T47D (cell line): ENCODE results near the gene UROC1.

Experiments
- DNase-seq, 2 experiments: peaks; one replicate each; pipeline versions ENCODE4 v3.0.0 to v3.0.0-alpha.2; 2011 to 2012; ENCODE audit warnings: low read depth in 1 of 2, low spot score in 1 of 2
- JUND ChIP-seq: IDR thresholded peaks from 2 replicates; pipeline ENCODE4 v1.6.1; 2012; ENCODE audit warnings: low read depth
- in situ Hi-C: cut with HindIII; loops from 2 replicates; pipeline ENCODE4 v1.10.0; 2016; ENCODE audit warnings: low sequenced_read_pairs, low pct_unique_long_range_greater_than_20kb

The UROC1 gene

DNA sequence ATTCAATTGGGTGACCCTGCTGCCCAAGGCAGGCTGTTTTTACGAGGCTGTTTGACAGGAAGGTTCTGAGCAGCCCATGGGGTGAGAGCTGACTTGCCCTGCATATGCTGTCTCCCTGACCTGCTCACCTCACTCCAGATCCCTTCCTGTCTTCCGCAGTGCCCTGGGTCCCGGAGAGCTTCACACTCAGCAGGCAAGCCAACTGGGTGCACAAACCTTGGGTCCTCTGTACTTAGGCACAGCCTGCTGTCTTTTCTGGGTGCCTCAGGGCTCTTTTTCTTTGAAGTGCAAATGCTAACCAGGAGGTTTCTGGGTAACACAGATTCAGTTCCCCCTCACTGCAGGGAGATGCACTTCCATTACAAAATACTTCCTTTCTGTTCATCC, 74.7 kb downstream of the UROC1 start:
- in situ Hi-C loops, result no loop called here
- no peak for TF ChIP-seq JUND
- no peak for DNase-seq

DNA sequence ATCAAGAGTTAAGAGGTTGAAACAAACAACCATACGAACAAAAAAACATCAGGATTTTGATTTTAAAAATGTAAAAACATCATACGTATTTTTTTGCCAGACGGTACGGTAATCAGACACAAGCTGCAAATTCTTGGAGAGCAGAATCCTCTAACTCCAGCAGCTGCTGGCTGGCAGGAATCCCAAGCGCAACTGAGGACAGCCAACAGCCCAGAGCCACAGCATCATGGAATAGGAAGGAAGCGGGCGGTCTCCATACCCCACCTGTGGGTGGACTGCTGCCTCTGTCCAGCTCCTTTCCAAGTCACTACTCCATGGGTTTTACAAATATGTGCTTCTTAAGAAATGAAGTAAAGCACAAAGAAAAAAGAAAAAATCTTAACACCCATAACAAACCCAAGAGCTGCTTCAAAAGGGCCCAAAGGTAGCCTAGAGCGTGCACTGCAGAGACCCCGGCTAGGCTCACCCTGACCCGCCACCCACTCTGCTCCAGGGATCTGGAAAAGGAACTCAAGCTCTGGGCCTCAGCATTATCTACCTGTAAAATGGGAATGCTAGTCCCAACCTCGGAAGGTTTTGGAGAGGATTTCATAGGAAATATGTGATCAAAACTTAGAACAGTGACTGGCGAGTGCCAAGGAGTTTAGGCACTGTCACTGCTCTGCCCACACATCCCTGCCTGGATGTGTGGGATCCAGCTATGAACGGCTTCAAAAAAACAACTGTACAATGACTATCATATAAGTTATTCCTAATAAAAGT, 75.3 kb downstream of the UROC1 start:
- DNase-seq, result no peak
- TF ChIP-seq JUND, result no peak
- in situ Hi-C loops, result no loop called here

DNA sequence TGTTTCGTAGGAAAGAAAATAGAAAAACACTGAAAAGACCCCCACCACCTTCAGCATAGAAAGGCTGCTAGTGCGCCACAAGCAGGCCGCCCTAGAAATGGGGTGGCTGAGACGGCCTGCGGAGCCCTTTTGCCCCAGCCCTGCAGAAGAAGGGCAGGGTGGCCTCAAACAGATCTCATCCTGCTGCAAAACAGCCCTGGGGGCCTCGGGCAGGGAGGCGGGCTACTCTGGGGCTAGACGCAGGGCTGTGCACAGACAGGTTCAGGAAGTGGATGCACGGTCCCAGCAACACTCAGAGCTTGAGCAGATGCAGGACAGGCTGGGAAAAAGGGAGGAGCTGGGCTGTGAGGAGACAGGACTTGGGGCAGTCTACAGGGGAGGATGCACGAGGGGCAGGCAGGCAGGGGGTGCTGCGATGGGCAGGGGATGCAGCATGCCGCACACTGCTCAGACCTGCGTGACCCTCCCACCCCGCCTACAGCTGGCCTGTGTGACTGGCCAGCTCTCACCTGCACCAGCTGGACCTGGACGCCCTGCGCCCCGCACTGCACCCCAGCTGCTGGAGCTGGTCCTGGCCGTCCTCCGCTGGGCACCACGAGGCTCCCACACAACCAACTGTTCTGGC, 76.2 kb downstream of the UROC1 start:
- no peak for DNase-seq
- in situ Hi-C loops, result no loop called here
- TF ChIP-seq JUND, result no peak

DNA sequence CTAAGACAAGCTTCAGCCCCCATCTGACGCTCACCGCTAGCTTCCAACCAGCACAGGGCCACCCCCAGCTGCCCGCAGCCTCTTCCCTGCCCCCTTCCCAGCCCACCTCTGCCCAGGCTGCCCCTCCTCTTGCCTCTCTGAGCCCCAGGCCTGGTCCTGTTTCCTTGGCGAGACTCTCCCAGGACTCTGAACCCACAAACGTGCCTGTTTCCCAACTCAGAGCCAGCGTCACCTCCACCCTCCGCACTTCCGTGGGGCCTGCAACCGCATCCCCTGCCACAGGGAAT, 76.9 kb downstream of the UROC1 start:
- no peak for TF ChIP-seq JUND
- no peak for DNase-seq
- in situ Hi-C loops, result no loop called here

DNA sequence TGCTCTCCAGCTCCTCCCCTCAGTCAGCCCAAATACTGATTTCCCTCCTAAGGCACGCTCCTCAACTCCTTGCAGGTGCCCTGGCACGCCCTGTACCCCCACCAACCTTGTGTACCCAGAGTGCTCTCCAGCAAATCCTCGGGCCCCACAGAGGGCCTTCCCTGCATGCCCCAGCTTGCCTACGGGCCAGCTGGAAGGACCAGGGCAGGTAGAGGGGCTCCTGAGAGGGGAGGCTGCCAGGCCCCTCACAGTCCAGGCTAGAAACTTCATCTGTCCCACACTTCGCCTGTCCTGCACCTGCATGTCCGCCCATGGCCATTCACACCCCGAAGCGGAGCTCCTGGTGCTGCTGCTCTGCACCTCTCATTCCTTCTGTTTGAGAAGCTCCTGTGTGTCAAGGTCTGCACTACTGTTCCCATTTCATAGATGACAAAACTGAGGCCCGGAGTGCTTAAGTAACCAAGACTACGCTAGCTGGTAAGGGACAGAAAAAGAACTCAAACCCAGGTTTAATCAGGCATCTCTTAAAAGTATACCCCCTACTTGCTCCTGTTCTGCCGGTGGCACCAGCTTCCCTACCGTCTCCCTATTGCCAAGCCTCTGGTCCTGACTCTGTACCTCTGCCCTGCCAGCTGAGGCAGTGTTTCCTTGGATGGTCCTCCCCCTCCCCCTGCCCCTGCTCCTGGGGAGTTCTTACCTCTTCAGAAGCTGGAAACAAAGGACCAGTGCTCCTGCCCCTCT, 77.4 kb downstream of the UROC1 start:
- TF ChIP-seq JUND, result no peak
- no peak for DNase-seq
- in situ Hi-C loops, result no loop called here

DNA sequence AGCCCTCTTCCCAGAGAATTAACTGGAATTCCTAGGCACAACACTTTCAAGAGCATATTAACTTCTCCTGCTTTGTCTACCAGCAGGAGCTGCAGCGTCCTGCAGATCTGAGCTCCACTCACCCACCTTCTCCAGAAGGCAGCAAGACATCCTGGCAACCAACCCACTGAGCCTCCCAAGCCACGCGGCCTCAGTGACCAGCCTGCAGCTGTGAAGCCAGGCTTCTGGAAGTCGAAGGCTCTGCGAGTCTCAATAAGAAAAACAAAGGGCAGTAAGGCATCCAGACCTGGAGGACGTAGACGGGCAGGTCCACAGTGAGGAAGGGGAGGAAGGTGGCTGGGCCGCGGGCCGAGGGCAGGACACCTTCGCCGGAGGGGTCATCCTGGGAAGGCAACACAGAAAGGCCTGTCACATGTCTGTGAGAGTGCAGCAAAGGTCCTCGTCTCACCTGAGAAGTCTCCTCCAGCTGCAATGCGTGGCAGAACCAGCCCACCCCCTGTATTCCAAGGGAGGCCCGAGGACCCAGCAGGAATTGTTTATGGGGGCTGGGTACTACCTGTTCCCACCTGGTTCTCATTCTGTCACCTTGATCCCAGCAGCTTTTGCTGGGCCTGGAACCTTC, 78.1 kb downstream of the UROC1 start:
- TF ChIP-seq JUND, result no peak
- no peak for DNase-seq
- in situ Hi-C loops, result no loop called here

DNA sequence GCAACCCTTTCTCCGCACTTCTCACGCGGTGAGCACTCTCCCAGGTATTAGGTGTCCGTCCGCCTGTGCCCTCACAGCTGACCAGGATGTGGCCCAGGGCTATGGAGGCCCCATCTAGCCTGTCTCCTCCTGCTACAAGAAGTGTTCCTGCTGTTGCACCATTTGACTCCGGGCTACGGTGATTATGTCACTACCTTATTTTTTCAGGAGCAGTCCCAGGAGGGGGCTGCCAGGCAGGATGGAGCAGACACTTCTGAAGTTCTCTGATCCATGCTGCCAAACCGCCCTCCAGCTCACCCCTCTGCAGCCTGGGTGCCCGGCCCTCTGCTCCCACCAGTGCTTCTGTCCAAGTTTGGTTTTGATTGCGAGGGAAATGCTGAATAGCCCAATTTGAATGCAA, 78.8 kb downstream of the UROC1 start:
- in situ Hi-C loops, result no loop called here
- no peak for TF ChIP-seq JUND
- DNase-seq, result no peak

DNA sequence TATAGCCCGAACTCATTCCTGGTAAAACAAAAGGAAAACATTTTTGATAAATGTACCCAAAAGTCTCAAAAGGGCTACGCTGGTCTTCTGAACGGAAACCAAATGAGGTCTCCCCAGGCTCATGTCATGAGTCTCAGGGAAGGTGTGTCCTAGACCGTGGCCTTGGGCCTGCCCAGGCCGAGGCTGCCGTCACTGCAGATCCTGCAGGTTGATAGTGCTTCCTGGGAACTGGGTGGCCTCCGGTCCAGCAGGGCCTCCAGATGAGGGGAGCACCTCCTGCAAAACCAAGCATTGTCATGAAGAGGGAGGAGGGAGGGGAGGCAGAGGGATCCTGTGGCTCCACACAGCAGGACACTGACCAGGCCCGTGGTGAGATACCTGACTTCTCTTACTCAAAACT, 79.4 kb downstream of the UROC1 start:
- DNase-seq, result no peak
- TF ChIP-seq JUND, result no peak
- in situ Hi-C loops, result no loop called here

DNA sequence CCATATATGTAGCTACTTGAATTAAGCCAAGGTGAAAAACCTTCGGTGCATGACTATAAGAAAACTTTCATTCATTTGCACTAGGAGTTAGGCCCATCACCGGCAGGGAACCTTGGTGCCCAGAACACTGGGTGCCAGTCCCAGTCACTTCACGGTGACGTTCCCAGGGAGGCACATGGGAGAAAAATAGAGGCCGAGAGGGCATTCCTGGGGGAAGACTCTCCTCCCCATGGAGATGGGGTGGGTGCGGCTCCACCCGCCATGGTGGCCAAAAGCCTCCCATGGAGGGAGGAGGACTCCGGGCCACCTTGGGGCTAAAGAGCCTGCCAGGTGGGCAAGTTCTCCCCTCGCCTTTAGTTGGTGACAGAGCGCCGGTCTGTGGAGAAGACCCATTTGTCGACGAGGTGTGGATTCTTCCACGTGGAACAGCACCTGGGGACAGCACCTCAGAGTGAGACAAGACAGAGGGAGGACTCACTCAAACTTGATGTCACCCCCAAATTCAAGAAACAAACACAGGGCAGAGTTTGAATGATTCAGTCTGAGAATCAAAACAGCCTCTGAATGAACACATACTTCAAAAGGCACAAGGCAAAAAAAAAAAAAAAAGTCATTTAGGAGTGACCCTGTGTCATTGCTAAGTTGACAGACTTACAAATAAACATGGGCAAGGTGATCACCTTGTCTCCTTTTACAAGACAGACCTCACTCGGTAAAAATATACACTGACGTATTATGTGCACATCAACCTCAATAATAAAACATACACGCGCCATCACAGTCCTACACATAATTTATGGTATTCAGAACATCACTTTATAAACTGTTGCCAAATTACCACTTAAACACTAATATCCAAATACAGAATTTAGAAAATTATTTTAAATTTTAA, 80.5 kb downstream of the UROC1 start:
- in situ Hi-C loops, result no loop called here
- DNase-seq, result no peak
- TF ChIP-seq JUND, result no peak

DNA sequence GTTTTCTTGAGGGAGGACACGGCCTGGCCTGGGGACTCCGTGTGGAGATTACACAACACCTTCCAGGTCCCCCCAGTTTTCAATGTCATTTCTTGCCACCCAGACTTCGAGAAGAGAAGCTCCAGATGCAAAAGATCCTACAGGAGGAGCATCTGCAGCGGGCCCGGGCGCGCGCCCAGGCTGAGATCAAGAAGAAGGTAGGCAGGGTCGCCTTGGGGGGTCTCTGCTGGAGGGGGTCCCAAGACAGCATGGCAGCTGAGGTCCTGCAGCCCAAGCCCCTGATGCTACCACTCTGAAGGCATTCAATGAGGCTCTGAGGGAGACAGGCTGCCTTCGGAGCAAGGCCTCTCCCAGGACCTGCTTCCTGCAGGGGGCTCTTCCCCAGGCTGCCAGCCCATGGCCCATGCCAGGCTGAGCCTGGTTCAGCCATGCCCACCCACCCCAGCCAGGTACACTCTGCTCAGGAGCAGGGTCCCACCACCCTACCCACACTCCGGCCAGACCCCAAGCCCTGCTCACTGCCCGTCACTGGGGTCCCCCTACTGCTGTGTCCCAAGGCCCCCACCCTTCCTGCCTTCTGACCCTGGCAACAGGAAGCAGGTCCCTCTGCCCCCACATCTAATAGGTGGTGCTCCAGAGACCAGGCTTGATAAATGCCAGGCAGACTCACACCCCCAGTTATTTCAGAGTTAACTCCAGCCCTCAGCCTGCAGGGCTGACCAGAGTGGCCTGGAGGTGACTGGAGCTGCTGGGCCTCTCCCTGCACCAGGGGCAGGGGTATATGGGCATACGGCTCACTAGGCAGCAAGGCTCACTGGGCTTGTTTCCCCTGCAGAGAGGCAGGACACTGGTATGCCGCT, 81.9 kb downstream of the UROC1 start:
- no peak for DNase-seq
- TF ChIP-seq JUND, result no peak
- in situ Hi-C loops, result no loop called here

DNA sequence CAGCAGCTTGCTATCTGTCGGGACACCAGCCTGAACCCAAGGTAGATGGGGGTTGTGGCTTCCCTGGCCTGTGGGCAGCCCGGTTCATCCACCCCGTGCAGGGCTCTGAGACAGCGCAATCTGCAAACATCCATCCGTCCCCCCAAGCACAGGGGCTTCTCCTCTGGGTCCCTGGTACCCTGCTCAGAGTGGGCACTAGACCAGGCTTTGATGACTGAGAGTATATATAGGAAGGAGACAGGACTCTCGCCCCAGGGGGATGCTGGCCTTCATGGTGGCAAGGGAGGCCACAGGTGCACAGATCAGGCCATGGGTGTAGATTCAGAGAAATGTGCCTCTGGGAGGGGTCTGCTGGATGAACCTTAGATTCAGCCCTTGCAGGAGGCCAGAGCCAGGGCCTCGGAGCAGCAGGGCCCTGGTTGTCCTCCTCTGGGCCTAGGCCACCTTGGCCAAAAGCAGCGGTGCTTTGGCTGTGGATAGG, 82.6 kb downstream of the UROC1 start:
- no peak for DNase-seq
- in situ Hi-C loops, result no loop called here
- no peak for TF ChIP-seq JUND
